ENCODE results near the gene ZNF101. TPM values are rescaled to one million over a fixed set of nuclear protein-coding genes. Genes with fewer than 3 reads are reported as not detected.

ZNF101 gene
- total and polyA plus RNA-seq, 8 donors: 2.2 to 9.1 (median 4.5) TPM

DNA sequence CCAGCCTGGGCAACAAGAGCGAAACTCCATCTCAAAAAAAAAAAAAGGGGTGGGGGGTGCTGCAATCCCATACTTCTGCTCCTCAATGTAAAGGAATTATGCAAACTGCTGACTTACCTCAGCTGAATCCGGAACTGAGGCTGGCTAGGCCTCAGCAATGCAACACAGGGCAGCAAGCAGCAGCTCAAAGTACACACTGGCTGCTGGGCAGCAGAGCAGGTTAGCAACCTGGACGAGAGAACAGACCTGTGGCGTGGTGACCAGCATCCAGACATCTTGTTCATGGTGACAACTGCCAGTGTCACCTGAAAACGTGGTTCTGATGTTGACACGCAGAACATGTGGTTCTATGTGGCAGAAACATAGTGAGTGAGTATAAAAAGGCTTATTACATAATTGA is 36.2 kb downstream of the ZNF101 start:
- Histone ChIP-seq H3K9me3 (peaks cover 56 to 100% (median 94%) of the 10 kb centered on the region in 4 donors), H3K4me3 (no peak overlapping the region), H3K27ac (no peak overlapping the region), H3K4me1 (no peaks in the 10 kb centered on the region), H3K27me3 (no peaks in the 10 kb centered on the region), H3K36me3 (peaks cover 7 to 88% (median 36%) of the 10 kb centered on the region in 4 donors)
- 85 to 91% (median 88%) methylated on average over 5 to 6 of the region's 6 CpGs for WGBS, 5 donors
- DNase-seq: no peak
- intact Hi-C loops (cut with DNase I; ENCODE audit: low total_unique reads): no loop called here
- TF ChIP-seq POLR2AphosphoS5 (IDR thresholded peaks at IDR 0.05) (no peak), EP300 (IDR thresholded peaks at IDR 0.05) (no peak), POLR2A (IDR thresholded peaks at IDR 0.05) (no peak)
- TF ChIP-seq, protein P1, sequence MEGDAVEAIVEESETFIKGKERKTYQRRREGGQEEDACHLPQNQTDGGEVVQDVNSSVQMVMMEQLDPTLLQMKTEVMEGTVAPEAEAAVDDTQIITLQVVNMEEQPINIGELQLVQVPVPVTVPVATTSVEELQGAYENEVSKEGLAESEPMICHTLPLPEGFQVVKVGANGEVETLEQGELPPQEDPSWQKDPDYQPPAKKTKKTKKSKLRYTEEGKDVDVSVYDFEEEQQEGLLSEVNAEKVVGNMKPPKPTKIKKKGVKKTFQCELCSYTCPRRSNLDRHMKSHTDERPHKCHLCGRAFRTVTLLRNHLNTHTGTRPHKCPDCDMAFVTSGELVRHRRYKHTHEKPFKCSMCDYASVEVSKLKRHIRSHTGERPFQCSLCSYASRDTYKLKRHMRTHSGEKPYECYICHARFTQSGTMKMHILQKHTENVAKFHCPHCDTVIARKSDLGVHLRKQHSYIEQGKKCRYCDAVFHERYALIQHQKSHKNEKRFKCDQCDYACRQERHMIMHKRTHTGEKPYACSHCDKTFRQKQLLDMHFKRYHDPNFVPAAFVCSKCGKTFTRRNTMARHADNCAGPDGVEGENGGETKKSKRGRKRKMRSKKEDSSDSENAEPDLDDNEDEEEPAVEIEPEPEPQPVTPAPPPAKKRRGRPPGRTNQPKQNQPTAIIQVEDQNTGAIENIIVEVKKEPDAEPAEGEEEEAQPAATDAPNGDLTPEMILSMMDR (IDR thresholded peaks at IDR 0.05): no peak

DNA sequence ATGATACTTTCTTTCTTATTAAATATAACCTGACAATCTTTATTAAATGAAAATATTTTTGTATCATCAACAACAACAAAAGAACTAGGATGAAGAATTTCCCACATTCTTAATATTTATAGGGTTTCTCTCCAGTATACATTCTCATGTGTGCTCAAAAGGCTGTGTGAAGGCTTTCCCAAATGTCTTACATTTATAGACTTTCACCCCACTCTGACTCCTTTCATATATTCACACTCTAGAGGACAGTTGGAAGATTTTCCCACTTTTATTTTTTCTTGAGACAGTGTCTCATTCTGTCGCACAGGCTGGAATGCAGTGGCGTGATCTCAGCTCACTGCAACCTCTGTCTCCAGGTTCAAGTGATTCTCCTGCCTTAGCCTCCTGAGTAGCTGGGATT is 41.9 kb downstream of the ZNF101 start:
- WGBS, 5 donors: 95 to 100% (median 99%) methylated on average over 2 of the region's 2 CpGs
- Histone ChIP-seq H3K36me3 (peaks cover 37 to 97% (median 56%) of the 10 kb centered on the region in 4 donors), H3K27me3 (no peaks in the 10 kb centered on the region), H3K9me3 (peaks cover 94 to 100% (median 98%) of the 10 kb centered on the region in 4 donors), H3K4me3 (no peak overlapping the region), H3K27ac (no peak overlapping the region), H3K4me1 (no peaks in the 10 kb centered on the region)
- TF ChIP-seq, protein P1 (IDR thresholded peaks at IDR 0.05): no peak
- TF ChIP-seq POLR2A (IDR thresholded peaks at IDR 0.05): no peak
- no peak for TF ChIP-seq EP300 (IDR thresholded peaks at IDR 0.05)
- TF ChIP-seq POLR2AphosphoS5 (IDR thresholded peaks at IDR 0.05): no peak
- intact Hi-C loops (cut with DNase I; ENCODE audit: low total_unique reads): no loop called here
- DNase-seq: no peak

DNA sequence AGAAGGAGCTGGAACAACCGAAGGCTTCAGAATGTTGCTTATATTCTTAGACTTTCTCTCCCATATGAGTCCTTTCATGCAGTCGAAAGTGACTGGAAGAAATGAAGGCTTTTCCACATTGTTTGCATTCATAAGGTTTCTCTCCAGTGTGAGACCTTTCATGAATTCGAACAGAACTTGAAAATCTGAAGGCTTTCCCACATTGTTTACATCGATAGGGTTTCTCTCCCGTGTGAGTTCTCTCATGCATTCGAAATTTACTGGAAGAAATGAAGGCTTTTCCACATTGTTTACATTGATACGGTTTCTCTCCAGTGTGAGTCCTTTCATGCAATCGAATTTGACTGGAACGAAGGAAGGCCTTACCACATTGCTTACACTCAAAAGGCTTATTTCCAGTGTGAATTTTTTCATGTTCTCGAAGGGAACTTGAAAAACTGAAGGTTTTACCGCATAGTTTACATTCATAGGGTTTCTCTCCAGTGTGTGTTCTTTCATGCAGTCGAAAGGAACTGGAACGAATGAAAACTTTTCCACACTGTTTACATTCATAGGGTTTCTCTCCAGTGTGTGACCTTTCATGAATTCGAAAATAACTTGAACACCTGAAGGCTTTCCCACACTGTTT is 42.8 kb downstream of the ZNF101 start:
- Histone ChIP-seq H3K36me3 (peaks cover 45 to 98% (median 63%) of the 10 kb centered on the region in 4 donors), H3K4me1 (no peaks in the 10 kb centered on the region), H3K9me3 (peaks cover 94 to 100% (median 98%) of the 10 kb centered on the region in 4 donors), H3K27ac (no peak overlapping the region), H3K4me3 (no peak overlapping the region), H3K27me3 (no peaks in the 10 kb centered on the region)
- WGBS, 5 donors: 96 to 99% (median 98%) methylated on average over 14 of the region's 14 CpGs
- no peak for DNase-seq
- intact Hi-C loops (cut with DNase I; ENCODE audit: low total_unique reads): no loop called here
- TF ChIP-seq EP300 (IDR thresholded peaks at IDR 0.05): no peak

DNA sequence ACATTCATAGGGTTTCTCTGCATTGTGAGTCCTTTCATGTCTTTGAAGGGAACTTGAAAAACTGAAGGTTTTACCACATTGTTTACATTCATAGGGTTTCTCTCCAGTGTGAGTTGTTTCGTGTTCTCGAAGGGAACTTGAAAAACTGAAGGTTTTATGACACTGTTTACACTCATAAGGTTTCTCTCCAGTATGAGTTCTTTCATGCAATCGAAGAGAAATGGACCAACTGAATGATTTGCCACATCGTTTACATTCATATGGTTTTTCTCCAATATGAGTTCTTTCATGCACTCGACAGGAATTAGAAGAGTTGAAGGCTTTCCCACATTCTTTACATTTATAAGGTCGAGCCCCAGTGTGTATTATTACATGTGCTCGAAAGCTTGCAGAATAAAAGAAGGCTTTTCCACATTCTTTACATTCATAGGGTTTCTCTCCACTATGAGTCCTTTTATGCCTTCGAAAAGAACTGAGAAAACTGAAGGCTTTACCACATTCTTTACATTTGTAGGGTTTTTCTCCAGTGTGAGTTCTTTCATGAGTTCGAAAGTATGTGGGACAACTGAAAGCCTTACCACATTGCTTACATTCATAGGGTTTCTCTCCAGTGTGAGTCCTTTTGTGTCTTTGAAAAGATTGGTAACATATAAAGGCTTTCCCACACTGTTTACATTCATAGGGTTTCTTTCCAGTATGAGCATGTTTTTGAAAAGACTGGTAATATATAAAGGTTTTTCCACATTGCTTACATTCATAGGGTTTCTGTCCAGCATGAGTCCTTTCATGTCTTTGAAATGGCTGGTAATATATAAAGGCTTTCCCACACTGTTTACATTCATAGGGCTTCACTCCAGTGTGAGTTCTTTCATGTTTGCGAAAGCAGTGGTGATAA is 43.5 kb downstream of the ZNF101 start:
- Histone ChIP-seq H3K36me3 (peaks cover 45 to 100% (median 68%) of the 10 kb centered on the region in 4 donors), H3K4me3 (no peak overlapping the region), H3K9me3 (peaks cover 93 to 100% (median 98%) of the 10 kb centered on the region in 4 donors), H3K4me1 (no peaks in the 10 kb centered on the region), H3K27ac (no peak overlapping the region), H3K27me3 (no peaks in the 10 kb centered on the region)
- 94 to 99% (median 97%) methylated on average over 10 of the region's 10 CpGs for WGBS, 5 donors
- no peak for DNase-seq
- intact Hi-C loops (cut with DNase I; ENCODE audit: low total_unique reads): no loop called here
- TF ChIP-seq, protein P1 (IDR thresholded peaks at IDR 0.05): no peak
- no peak for TF ChIP-seq EP300 (IDR thresholded peaks at IDR 0.05)
- TF ChIP-seq POLR2A (IDR thresholded peaks at IDR 0.05): no peak
- no peak for TF ChIP-seq POLR2AphosphoS5 (IDR thresholded peaks at IDR 0.05)
